Stomach smooth muscle (tissue), 2 donors: ENCODE data around the gene TARM1.

Experiments used
- H3K27ac ChIP-seq: one replicate; pipeline ENCODE4 v1.7.0; 2013; ENCODE audit warnings: mild to moderate bottlenecking, low read length, inconsistent platforms
- H3K27me3 ChIP-seq, 2 donors: one replicate each; pipeline ENCODE4 v1.7.0; 2013; ENCODE audit warnings: low read length in 2 of 2; ENCODE audit not compliant: insufficient read depth in 2 of 2, control insufficient read depth in 1 of 2
- H3K36me3 ChIP-seq, 2 donors: one replicate each; pipeline ENCODE4 v1.7.0; 2013; ENCODE audit warnings: low read length in 2 of 2; ENCODE audit not compliant: control insufficient read depth in 2 of 2, insufficient read depth in 2 of 2
- H3K4me1 ChIP-seq: one replicate; pipeline ENCODE4 v1.7.0; 2013; ENCODE audit warnings: low read length; ENCODE audit not compliant: control insufficient read depth, insufficient read depth
- H3K4me3 ChIP-seq, 2 donors: one replicate each; pipeline ENCODE4 v1.7.0; 2013; ENCODE audit warnings: low read length in 2 of 2
- H3K9ac ChIP-seq, 2 donors: one replicate each; pipeline ENCODE4 v1.7.0; 2013; ENCODE audit warnings: low read length in 2 of 2, mild to moderate bottlenecking in 1 of 2
- H3K9me3 ChIP-seq, 2 donors: one replicate each; pipeline ENCODE4 v1.7.0; 2013; ENCODE audit warnings: low read length in 2 of 2; ENCODE audit not compliant: control insufficient read depth in 2 of 2
- donor health status: healthy.
- donor health status: Pancreatic carcinoma.

Gene TARM1

DNA sequence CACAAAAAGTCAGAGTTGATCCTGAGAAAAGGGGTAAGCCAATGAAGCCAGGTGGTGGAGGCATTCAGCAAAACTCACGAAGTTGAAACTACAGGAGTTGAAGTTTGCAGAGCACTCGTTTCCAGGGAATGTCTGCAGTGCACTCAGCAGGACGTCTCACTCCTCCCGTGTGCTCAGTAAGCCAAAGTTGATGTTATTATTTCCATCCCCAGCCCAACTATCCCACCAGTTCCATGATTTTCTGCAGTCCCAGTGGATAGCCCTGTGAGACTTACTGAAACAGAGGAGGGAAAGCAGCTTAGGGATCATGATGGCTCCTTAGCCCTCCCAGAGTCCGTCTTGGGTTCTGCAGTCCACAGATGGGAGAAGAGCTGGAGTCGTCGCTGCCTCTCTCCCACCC lies at the start of gene TARM1:
Gene TARM1 (minus strand): TSS at position 334 of the 400 bp plus-strand sequence. CDS start 25 bp downstream, at position 309.
- no peak within 1 kb of the TSS for H3K4me3 ChIP-seq
- H3K4me1 ChIP-seq: no peaks in the 10 kb centered on the region
- H3K27ac ChIP-seq: no peak within 1 kb of the TSS

DNA sequence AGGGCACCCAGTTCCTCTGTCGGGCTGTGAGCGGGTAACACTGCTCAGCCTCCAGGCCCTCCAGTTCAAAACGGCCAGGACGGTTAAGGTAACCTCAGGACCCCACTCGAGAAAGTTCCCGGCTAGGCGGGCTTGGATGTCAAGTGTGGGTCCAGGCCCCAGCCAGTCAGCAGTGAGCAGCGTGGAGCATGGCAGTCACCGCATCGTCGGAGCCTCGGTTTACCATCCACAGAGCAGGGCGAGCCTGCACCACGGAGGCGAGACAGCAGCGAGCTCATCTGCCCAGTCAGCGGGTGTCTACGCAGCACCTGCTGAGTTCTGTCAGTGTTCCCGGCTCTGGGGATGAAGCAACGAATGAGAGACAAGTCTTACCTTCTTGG lies 48.4 kb upstream of the TARM1 start:
- H3K27ac ChIP-seq: no peak overlapping the region
- no peak overlapping the region for H3K4me3 ChIP-seq
- peaks cover 31 to 46% of the 10 kb centered on the region in 2 donors for H3K36me3 ChIP-seq
- no peaks in the 10 kb centered on the region for H3K4me1 ChIP-seq
- H3K9me3 ChIP-seq: no peaks in the 10 kb centered on the region
- no peak overlapping the region for H3K9ac ChIP-seq
- peaks cover 0 to 2% of the 10 kb centered on the region in 2 donors for H3K27me3 ChIP-seq

More for the DNA sequence above, at the start of gene TARM1:
- peaks cover 4 to 7% of the 10 kb centered on the region in 2 donors for H3K9me3 ChIP-seq
- H3K27me3 ChIP-seq: no peaks in the 10 kb centered on the region
- H3K9ac ChIP-seq: no peak within 1 kb of the TSS
- H3K36me3 ChIP-seq: no peaks in the 10 kb centered on the region

DNA sequence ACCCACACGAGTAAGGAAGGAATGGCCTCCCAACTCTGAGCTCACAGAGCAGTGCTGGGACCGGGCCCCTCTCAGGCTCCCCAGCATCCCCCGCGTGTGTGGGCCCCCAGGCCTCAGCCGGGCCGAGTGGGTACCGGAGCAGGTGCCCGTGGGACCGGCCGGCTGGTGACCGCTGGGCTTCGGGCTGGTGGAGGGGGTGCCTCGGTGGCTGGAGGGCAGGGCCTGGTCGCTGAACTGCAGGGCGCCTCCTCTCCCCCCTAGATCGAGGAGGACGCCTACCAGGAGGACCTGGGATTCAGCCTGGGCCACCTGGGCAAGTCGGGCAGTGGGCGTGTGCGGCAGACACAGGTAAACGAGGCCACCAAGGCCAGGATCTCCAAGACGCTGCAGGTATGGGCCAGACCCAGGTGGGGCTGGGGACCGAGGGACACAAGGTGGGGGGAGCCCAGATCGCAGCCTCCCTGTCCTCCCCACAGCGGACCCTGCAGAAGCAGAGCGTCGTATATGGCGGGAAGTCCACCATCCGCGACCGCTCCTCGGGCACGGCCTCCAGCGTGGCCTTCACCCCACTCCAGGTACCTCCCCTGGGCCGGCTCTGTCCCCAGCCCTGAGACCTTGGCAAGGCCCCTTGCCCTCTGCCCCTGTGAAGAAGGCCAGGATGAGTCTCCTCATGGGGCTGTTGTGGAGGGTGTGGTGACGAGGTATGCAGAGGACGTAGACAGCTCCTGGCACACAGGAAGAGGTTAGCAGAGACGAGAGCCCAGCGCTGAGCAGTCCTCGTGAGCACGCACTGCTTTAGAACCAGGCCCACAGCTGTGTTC lies 47.8 kb upstream of the TARM1 start:
- H3K9me3 ChIP-seq: no peaks in the 10 kb centered on the region
- no peak overlapping the region for H3K4me3 ChIP-seq
- H3K9ac ChIP-seq: no peak overlapping the region
- H3K36me3 ChIP-seq: peaks cover 37 to 50% of the 10 kb centered on the region in 2 donors
- H3K27ac ChIP-seq: no peak overlapping the region
- H3K4me1 ChIP-seq: no peaks in the 10 kb centered on the region
- no peaks in the 10 kb centered on the region for H3K27me3 ChIP-seq

DNA sequence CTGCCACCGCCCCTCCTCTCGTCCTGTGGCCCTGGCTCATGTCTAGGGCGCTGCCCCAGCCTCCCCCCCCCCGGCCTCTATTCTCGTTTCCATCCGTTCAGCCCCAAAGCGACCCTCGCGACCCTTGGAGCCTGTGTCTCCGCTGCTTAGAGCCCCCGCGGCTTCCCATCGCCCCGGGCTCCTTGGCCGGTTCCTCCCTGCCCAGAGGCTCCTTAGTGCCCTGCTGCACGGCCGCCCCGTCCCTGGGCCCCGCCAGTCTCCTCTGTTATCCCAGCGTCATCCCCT lies 47.2 kb upstream of the TARM1 start:
- H3K9ac ChIP-seq: no peak overlapping the region
- H3K27ac ChIP-seq: no peak overlapping the region
- H3K36me3 ChIP-seq: peaks cover 43 to 54% of the 10 kb centered on the region in 2 donors
- no peaks in the 10 kb centered on the region for H3K4me1 ChIP-seq
- H3K27me3 ChIP-seq: no peaks in the 10 kb centered on the region
- no peak overlapping the region for H3K4me3 ChIP-seq
- no peaks in the 10 kb centered on the region for H3K9me3 ChIP-seq

DNA sequence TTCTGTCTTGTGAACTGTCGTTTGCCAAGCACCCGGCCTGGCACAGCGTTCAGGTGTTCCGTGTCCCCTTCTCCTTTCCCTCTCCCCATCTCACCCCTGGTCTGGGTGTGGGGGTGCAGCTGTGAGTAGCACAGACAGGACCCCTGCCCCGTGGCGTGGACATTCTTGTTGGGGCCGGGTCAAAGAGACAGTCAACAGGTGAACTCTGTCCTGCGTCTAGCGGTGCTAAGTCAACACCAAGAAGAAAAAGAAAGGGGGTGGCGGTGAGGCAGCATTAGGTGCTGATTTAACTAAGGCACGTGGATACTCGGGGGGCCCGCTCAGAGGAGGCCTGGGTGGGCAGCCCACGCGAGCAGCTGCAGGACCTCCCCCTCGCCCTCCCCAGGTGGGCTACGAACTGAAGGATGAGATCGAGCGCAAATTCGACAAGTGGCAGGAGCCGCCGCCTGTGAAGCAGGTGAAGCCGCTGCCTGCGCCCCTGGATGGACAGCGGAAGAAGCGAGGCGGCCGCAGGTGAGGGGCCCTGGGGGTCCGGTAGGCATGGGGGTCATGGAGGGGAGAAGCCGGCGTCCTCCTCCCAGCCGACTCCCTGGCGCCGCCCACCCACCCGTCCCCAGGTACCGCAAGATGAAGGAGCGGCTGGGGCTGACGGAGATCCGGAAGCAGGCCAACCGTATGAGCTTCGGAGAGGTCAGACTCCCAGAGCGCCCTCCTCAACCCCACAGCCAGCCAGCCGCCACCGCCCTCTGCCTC lies 46.7 kb upstream of the TARM1 start:
- Histone ChIP-seq H3K27me3 (no peaks in the 10 kb centered on the region), H3K9me3 (no peaks in the 10 kb centered on the region), H3K9ac (no peak overlapping the region), H3K4me3 (no peak overlapping the region), H3K27ac (no peak overlapping the region), H3K36me3 (peaks cover 48 to 56% of the 10 kb centered on the region in 2 donors), H3K4me1 (no peaks in the 10 kb centered on the region)

DNA sequence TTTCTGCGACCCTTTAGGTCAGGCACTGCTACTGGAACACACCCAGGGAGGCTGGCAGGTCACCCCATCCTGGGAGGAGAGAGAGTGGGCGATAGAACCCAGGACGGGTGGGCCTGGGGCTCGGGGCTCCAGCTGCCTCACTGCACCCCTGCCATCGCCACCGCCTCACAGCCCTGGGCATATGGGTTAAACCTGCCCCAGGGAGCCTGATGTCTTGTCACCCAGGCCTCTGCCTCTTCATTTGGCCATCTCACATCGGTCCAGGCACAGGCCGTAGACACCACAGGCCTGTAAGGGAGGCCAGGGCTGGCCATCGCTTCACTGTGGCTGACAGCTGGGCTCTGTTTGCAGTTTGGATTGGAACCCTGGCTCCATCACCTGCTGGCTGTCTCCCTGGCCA lies 44.5 kb upstream of the TARM1 start:
- Histone ChIP-seq H3K9ac (no peak overlapping the region), H3K4me1 (no peaks in the 10 kb centered on the region), H3K27me3 (no peaks in the 10 kb centered on the region), H3K9me3 (no peaks in the 10 kb centered on the region), H3K27ac (no peak overlapping the region), H3K4me3 (no peak overlapping the region), H3K36me3 (peaks cover 56 to 65% of the 10 kb centered on the region in 2 donors)

DNA sequence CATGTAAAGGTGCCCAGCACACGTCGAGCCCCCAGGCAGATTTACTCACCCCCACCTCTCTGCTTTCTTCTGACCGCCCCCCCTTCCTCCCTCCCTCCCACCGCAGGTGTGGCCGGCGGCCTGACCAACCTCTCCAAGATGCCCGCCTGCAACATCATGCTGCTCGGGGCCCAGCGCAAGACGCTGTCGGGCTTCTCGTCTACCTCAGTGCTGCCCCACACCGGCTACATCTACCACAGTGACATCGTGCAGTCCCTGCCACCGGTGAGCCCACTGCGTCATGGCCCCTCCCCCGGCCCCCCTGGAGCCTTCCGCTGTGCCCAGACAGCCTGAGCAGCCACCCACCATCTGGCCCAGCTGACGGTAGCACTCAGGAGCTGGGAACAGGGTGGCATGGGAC lies 43.2 kb upstream of the TARM1 start:
- H3K4me1 ChIP-seq: no peaks in the 10 kb centered on the region
- H3K36me3 ChIP-seq: peaks cover 58 to 72% of the 10 kb centered on the region in 2 donors
- H3K4me3 ChIP-seq: no peak overlapping the region

DNA sequence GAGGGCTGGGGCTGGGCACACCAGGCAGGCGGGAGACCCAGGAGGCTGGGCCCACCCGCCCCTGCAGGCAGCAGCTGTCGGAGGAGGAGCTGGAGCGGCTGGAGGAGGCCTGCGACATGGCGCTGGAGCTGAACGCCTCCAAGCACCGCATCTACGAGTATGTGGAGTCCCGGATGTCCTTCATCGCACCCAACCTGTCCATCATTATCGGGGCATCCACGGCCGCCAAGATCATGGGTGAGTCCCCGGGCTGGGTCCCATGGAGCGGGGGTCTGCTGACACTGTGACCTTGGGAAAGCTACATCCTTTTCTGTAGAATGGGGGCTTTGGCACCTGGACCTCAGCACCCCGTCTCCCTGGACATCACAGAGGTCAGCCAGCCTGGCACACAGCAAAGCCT lies 42.5 kb upstream of the TARM1 start:
- Histone ChIP-seq H3K27me3 (no peaks in the 10 kb centered on the region), H3K27ac (no peak overlapping the region), H3K36me3 (peaks cover 53 to 70% of the 10 kb centered on the region in 2 donors)

More for the DNA sequence above, 43.2 kb upstream of the TARM1 start:
- no peak overlapping the region for H3K27ac ChIP-seq
- H3K9ac ChIP-seq: no peak overlapping the region
- H3K9me3 ChIP-seq: no peaks in the 10 kb centered on the region
- no peaks in the 10 kb centered on the region for H3K27me3 ChIP-seq

DNA sequence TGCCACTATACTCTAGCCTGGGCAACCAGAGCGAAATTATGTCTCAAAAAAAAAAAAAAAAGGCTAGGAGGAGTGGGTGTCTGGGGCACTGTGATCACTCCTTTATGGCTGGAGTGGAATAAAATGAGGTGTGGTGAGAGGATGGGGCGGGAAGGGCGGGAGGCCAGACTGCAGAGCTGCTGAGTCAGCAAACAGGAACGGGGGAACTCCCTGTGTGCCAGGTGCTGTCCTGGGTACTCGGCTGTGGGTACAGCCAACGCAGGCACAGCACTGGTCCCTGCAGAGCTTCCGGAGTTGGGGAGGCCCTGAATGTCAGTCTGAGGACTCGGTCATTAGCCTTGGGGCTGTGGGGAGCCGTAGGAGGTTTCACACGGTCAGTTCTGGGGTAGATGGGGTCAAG lies 40.1 kb upstream of the TARM1 start:
- Histone ChIP-seq H3K27me3 (no peaks in the 10 kb centered on the region), H3K9ac (no peak overlapping the region), H3K9me3 (no peaks in the 10 kb centered on the region), H3K4me3 (no peak overlapping the region), H3K4me1 (peaks cover 10% of the 10 kb centered on the region), H3K36me3 (peaks cover 47 to 63% of the 10 kb centered on the region in 2 donors), H3K27ac (no peak overlapping the region)

More for the DNA sequence above, 42.5 kb upstream of the TARM1 start:
- no peak overlapping the region for H3K4me3 ChIP-seq
- no peaks in the 10 kb centered on the region for H3K4me1 ChIP-seq
- no peak overlapping the region for H3K9ac ChIP-seq
- no peaks in the 10 kb centered on the region for H3K9me3 ChIP-seq

DNA sequence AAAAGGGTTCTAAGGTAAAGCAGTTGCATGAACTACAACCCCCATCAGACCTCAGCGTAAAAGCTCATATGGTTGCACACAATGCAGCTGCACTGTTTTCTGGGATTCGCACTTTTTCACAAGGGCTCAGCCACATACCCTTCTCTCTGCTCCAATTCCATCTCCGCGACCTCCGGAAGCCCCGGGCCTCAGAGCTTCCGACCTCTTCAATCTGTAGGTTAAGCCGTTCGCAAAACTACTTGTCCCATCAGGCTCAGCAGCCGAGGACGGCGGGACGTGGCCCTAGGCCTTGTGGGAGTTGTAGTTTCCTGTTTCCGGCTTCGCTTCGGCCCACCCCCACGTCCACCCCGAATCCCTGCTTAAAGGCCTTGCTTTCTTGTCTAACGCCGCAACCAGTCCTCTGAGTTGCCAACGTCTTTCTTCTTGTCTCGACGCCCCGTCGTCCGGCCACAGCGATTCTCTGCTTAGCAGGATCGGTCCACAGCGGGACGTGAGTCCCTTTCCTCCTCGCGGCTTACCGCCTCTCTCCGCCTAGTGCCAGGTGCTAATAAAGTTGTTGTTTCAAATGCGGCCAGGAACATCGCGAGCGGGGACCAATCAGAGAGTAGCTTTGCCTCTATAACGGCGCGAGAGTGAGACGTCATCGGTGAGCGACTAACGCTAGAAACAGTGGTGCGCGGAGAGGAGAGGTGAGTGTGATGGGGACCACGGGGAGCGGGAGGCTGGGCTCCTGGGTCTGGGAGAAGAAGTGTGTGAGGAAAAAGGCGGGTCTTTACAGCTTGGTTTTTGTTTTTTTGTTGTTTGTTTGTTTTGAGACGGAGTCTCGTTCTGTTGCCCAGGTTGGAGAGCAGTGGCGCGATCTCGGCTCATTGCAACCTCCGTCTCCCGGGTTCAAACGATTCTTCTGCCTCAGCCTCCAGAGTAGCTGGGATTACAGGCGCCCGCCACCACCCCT lies 34.2 kb upstream of the TARM1 start, which contains the start of the genes PRPF31 and TFPT:
Gene PRPF31 (plus strand): TSS at position 646 of the 955 bp plus-strand sequence. CDS start 2,525 bp downstream, outside the sequence.
Gene TFPT (minus strand): TSS at position 549 of the 955 bp plus-strand sequence. CDS start 388 bp downstream, at position 161.
- Histone ChIP-seq H3K9me3 (no peaks in the 10 kb centered on the region), H3K27me3 (no peaks in the 10 kb centered on the region), H3K27ac (peak within 1 kb of the TSS; percentile 88), H3K9ac (peak within 1 kb of the TSS; percentile 88 to 96), H3K36me3 (peaks cover 9 to 25% of the 10 kb centered on the region in 2 donors), H3K4me1 (peaks cover 26% of the 10 kb centered on the region), H3K4me3 (peak within 1 kb of the TSS; percentile 99)
